ENCODE data around the gene FGFR3. TPM values are rescaled to one million over a fixed set of nuclear protein-coding genes. Genes with fewer than 3 reads are reported as not detected.

Gene FGFR3
- total and polyA plus RNA-seq, 9 of the 15 experiments (the other 6 are each of a cell fraction or from before 2014, with no cell fraction given): 1.2 to 60.4 (median 12.7) TPM

GRCh38 chr4:1777822-1778641 lies 15.1 kb upstream of the FGFR3 start (continued):
- TF ChIP-seq, protein P1, sequence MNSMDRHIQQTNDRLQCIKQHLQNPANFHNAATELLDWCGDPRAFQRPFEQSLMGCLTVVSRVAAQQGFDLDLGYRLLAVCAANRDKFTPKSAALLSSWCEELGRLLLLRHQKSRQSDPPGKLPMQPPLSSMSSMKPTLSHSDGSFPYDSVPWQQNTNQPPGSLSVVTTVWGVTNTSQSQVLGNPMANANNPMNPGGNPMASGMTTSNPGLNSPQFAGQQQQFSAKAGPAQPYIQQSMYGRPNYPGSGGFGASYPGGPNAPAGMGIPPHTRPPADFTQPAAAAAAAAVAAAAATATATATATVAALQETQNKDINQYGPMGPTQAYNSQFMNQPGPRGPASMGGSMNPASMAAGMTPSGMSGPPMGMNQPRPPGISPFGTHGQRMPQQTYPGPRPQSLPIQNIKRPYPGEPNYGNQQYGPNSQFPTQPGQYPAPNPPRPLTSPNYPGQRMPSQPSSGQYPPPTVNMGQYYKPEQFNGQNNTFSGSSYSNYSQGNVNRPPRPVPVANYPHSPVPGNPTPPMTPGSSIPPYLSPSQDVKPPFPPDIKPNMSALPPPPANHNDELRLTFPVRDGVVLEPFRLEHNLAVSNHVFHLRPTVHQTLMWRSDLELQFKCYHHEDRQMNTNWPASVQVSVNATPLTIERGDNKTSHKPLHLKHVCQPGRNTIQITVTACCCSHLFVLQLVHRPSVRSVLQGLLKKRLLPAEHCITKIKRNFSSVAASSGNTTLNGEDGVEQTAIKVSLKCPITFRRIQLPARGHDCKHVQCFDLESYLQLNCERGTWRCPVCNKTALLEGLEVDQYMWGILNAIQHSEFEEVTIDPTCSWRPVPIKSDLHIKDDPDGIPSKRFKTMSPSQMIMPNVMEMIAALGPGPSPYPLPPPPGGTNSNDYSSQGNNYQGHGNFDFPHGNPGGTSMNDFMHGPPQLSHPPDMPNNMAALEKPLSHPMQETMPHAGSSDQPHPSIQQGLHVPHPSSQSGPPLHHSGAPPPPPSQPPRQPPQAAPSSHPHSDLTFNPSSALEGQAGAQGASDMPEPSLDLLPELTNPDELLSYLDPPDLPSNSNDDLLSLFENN (IDR thresholded peaks at IDR 0.05; ENCODE audit: low read depth in 2 of 2, low read length in 2 of 2): no peak
- TF ChIP-seq HES1 (IDR thresholded peaks at IDR 0.05; ENCODE audit: low read depth) (no peak), POLR2H (tag; IDR thresholded peaks at IDR 0.05; ENCODE audit: low read depth) (no peak), SRSF1 (IDR thresholded peaks at IDR 0.05; ENCODE audit: low read depth, low read length) (no peak), NFRKB (IDR thresholded peaks at IDR 0.05; ENCODE audit: low read depth) (no peak), NFYB (IDR thresholded peaks at IDR 0.05; ENCODE audit: extremely low read depth, insufficient read length) (no peak), PHTF2 (CRISPR knock-in tag; IDR thresholded peaks at IDR 0.05) (no peak), SIX5 (IDR thresholded peaks at IDR 0.05; ENCODE audit: borderline replicate concordance in 1 of 2, insufficient read depth in 1 of 2, low read depth in 1 of 2, low read length in 2 of 2) (no peak), ESRRB (CRISPR knock-in tag; IDR thresholded peaks at IDR 0.05; ENCODE audit: borderline replicate concordance) (no peak), ZNF436 (CRISPR knock-in tag; IDR thresholded peaks at IDR 0.05) (peak; percentile 78), STAT5B (CRISPR knock-in tag; IDR thresholded peaks at IDR 0.05) (no peak), ARID3B (CRISPR knock-in tag; IDR thresholded peaks at IDR 0.05; ENCODE audit: borderline replicate concordance) (no peak), U2AF2 (optimal IDR thresholded peaks at IDR 0.05; ENCODE audit: low read depth, low read length) (no peak), BCOR (IDR thresholded peaks at IDR 0.05) (peak; percentile 59; the same call in 1 of the 2 replicates), CHD4 (IDR thresholded peaks at IDR 0.05; ENCODE audit: insufficient read depth, insufficient replicate concordance, low read depth, low read length, poor library complexity, severe bottlenecking) (no peak), ZNF583 (CRISPR knock-in tag; IDR thresholded peaks at IDR 0.05) (no peak), CBX8 (IDR thresholded peaks at IDR 0.05; ENCODE audit: borderline replicate concordance, extremely low read depth, low read depth, low read length, poor library complexity, severe bottlenecking) (no peak)
- TF ChIP-seq, protein P2, sequence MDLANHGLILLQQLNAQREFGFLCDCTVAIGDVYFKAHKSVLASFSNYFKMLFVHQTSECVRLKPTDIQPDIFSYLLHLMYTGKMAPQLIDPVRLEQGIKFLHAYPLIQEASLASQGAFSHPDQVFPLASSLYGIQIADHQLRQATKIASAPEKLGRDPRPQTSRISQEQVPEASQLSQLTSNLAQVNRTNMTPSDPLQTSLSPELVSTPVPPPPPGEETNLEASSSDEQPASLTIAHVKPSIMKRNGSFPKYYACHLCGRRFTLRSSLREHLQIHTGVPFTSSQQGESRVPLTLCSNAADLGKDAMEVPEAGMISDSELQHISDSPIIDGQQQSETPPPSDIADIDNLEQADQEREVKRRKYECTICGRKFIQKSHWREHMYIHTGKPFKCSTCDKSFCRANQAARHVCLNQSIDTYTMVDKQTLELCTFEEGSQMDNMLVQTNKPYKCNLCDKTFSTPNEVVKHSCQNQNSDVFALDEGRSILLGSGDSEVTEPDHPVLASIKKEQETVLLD (IDR thresholded peaks at IDR 0.05): no peak
